GM12878 (cell line): ENCODE measurements around the gene GRIK4. TPM values are rescaled to one million over a fixed set of nuclear protein-coding genes. Genes with fewer than 3 reads are reported as not detected.

Experiments
- ATAC-seq: fragments of 200-7000 bp; cut with Tn5 transposase; 3 replicates; pipeline ENCODE4 v1.9.1; 2020; ENCODE audit warnings: mild to moderate bottlenecking, moderate library complexity
- BruUV-seq: library from RNA; stranded (reverse); fragments of 400-500 nt; replicated peaks from 2 replicates; lab custom pipeline; 2021; lab: Mats Ljungman, UMichigan
- CTCF ChIA-PET: fragments of 300-600 bp; sonication (Branson Sonifier 250); formaldehyde crosslinking; extraction: SDS; loops from one replicate; lab custom pipeline; 2021; ENCODE audit warnings: inconsistent platforms; lab: Yijun Ruan, JAX
- POLR2A ChIA-PET: fragments of 350-600 bp; formaldehyde crosslinking; extraction: SDS; loops from one replicate; lab custom pipeline; 2021; ENCODE audit warnings: inconsistent platforms; lab: Charles Lee
- RAD21 ChIA-PET: fragments of 300-600 bp; sonication (Branson Sonifier 250); formaldehyde crosslinking; loops from one replicate; lab custom pipeline; 2023; ENCODE audit warnings: antibody characterized with exemption; ENCODE audit not compliant: unreplicated experiment; lab: Charles Lee
- SMC1A ChIA-PET: fragments of 300-600 bp; sonication (Branson Sonifier 250); formaldehyde crosslinking; loops from one replicate; lab custom pipeline; 2023; ENCODE audit not compliant: unreplicated experiment, uncharacterized antibody; lab: Charles Lee
- DNase-seq: peaks from one replicate; pipeline ENCODE4 v3.0.0-alpha.2; 2011; ENCODE audit warnings: low read depth, low spot score
- FAIRE-seq: peaks from 3 replicates; lab custom pipeline; 2011; peaks lifted over from hg19 to GRCh38; lab: Jason Lieb, UNC
- H2AFZ ChIP-seq: 2 replicates; pipeline ENCODE4 v1.6.0; 2011; ENCODE audit warnings: low read depth, low read length, control low read depth; ENCODE audit not compliant: control insufficient read depth
- H3K27ac ChIP-seq: 2 replicates; pipeline ENCODE4 v1.5.1; 2011; ENCODE audit warnings: control low read depth; ENCODE audit not compliant: control insufficient read depth, insufficient read depth
- H3K27me3 ChIP-seq, 2 experiments: replicated peaks in 1 of 2; 2 replicates each; pipeline versions ENCODE4 v1.6.0 to v1.6.1; 2011; ENCODE audit warnings: low read length in 1 of 2; ENCODE audit not compliant: control insufficient read depth in 2 of 2, insufficient read depth in 2 of 2
- H3K36me3 ChIP-seq, 2 experiments: 2 replicates each; pipeline ENCODE4 v1.5.1; 2011; ENCODE audit warnings: low read length in 1 of 2; ENCODE audit not compliant: control insufficient read depth in 2 of 2, insufficient read depth in 2 of 2
- H3K4me1 ChIP-seq: 2 replicates; pipeline ENCODE4 v1.6.1; 2011; ENCODE audit warnings: mild to moderate bottlenecking, low read length, moderate library complexity, mixed read lengths; ENCODE audit not compliant: control insufficient read depth, insufficient read depth
- H3K4me2 ChIP-seq: 2 replicates; pipeline ENCODE4 v1.6.0; 2011; ENCODE audit warnings: control low read depth; ENCODE audit not compliant: control insufficient read depth, insufficient read depth
- H3K4me3 ChIP-seq: fragments of 200-600 bp; sonication (generic); 2 replicates; pipeline ENCODE4 v1.5.1; 2016
- H3K79me2 ChIP-seq: 2 replicates; pipeline ENCODE4 v1.6.0; 2011; ENCODE audit warnings: low read length; ENCODE audit not compliant: control insufficient read depth, insufficient read depth
- H3K9ac ChIP-seq: 2 replicates; pipeline ENCODE4 v1.8.0; 2011; ENCODE audit warnings: low read length, control low read depth, mixed read lengths; ENCODE audit not compliant: control insufficient read depth, insufficient read depth
- H3K9me3 ChIP-seq: replicated peaks from 3 replicates; pipeline ENCODE4 v1.5.1; 2011; ENCODE audit warnings: mild to moderate bottlenecking, low read length; ENCODE audit not compliant: control insufficient read depth, insufficient read depth
- H4K20me1 ChIP-seq: 2 replicates; pipeline ENCODE4 v1.6.0; 2011; ENCODE audit not compliant: control insufficient read depth, insufficient read depth
- GABPA ChIP-seq: IDR thresholded peaks from 2 replicates; pipeline ENCODE4 v1.6.1; 2014; ENCODE audit warnings: antibody characterized with exemption, low read depth, mild to moderate bottlenecking, inconsistent platforms
- HDGF ChIP-seq: fragments of 450-650 bp; IDR thresholded peaks from 2 replicates; pipeline ENCODE4 v1.6.1; 2016; ENCODE audit warnings: antibody characterized with exemption
- SMARCA5 ChIP-seq: fragments of 450-650 bp; IDR thresholded peaks from 2 replicates; pipeline ENCODE4 v1.6.1; 2017; ENCODE audit warnings: mild to moderate bottlenecking
- TCF3 ChIP-seq: IDR thresholded peaks from 2 replicates; pipeline ENCODE4 v1.6.1; 2012; ENCODE audit warnings: low read depth, mild to moderate bottlenecking, low read length, borderline replicate concordance; ENCODE audit not compliant: insufficient read depth
- WGBS: methylation state at CpG from one replicate; pipeline ENCODE4 v1.1.6; 2016; ENCODE audit warnings: low lambda C conversion rate; ENCODE audit not compliant: insufficient replicate concordance, insufficient coverage; ENCODE audit errors: missing lambda C conversion rate; 5-methylcytosine and 5-hydroxymethylcytosine counted together
- in situ Hi-C: fragments of 300-500 bp; cut with MboI; formaldehyde crosslinking; loops from 9 replicates; pipeline ENCODE4 v1.14.3; 2018; ENCODE audit warnings: mixed read lengths
- intact Hi-C: fragments of 100-400 bp; cut with micrococcal nuclease; formaldehyde crosslinking; loops from one replicate; pipeline ENCODE4 v1.14.2; 2022; ENCODE audit not compliant: unreplicated experiment
- polyA plus RNA-seq, 11 experiments: library from polyadenylated mRNA; depleted of rRNA in 4 of 11; unstranded in 6 of 11; stranded (reverse) in 5 of 11; fragments of >200 nt; fragmentation: Nextera tagmentation in 4 of 11; fragmentation: Illumina TruSeq in 1 of 11; extraction: Ambion mirVana in 4 of 11; extraction: Trizol in 1 of 11; gene quantifications; 1 replicate in 1 of 11; 2 replicates in 10 of 11; pipeline versions ENCODE4 v1.2.1 to v1.2.3, GENCODE V29; 2011 to 2016; ENCODE audit warnings: inconsistent platforms in 2 of 11, missing spikeins in 2 of 11, low read depth in 1 of 11
- total RNA-seq, 4 experiments: library from RNA; depleted of rRNA in 3 of 4; stranded (reverse); fragments of >200 nt in 3 of 4; fragmentation: Illumina TruSeq in 1 of 4; extraction: Trizol in 1 of 4; gene quantifications; 2 replicates each; pipeline versions ENCODE4 v1.2.1 to v1.2.3, GENCODE V29; 2013 to 2021
- TF ChIP-seq, protein P1 (sequence below): fragments of 450-650 bp; formaldehyde crosslinking; IDR thresholded peaks from 2 replicates; pipeline ENCODE4 v1.5.0; 2022; ENCODE audit warnings: mild to moderate bottlenecking, missing genetic modification characterization

The GRIK4 gene
- total and polyA plus RNA-seq, 10 of the 15 experiments (the other 5 are each of a cell fraction or from before 2014, with no cell fraction given), result 0.33 to 3.6 (median 0.72) TPM

DNA sequence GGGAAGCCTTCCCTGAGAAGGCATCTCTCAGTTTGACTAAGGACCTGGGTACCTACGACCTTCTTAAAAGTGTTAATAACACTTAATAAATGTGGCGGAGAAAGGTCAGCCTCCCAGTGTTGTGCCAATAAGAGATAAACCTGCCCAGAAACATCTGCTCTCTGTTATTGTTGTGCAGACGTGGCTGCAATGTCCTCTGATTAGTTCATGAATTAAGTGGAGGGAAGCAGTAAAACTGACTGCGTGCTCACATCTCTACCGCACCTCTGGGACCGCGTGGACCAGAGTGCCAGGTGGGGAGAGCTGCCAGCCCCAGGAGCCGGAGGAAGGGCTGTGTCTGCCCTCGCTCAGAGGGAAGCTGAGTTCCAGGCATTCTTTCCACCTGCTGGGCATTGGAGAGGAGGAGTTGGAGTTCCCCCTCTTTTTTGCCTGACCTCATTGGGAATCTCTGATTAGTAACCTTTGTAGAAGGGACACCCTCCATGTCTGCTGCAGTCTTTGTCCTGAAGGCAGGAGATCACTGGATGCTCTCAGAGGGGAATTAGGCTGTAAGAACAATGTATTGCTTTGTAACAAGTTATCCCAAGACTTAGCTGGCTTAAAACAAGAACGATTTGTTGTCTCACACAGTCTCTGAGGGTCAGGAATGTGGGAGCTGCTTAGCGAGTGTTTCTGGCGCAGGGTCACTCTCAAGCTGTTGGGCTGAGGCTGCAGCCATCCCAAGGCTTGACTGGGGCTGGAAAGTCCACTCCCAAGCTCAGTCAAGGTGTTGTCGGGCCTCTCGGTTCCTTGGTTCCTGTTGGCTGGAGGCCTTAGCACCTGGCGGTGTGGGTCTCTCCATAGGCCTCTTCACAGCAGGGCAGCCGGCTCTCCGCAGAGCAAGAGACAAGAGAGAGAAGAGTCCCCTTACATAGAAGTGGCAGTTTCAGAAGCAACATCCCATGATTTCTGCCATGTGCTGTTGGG, 264.7 kb downstream of the GRIK4 start:
- H3K9me3 ChIP-seq, result peaks cover 22% of the 10 kb centered on the region; the same call in 2 of the 3 replicates
- no TSS peak for BruUV-seq
- H2AFZ ChIP-seq, result no peak overlapping the region
- DNase-seq, result no peak
- CTCF ChIA-PET, result interaction anchor here (1.7 kb wide), 1 partner anchor 26 kb away, joined by 6 read pairs; no protein-coding TSS in a partner anchor
- H3K4me1 ChIP-seq, result peaks cover 10% of the 10 kb centered on the region; the same call in 1 of the 2 replicates
- POLR2A ChIA-PET, result no interaction called here
- SMC1A ChIA-PET, result no interaction called here
- no peak for ATAC-seq
- H4K20me1 ChIP-seq, result no peaks in the 10 kb centered on the region
- no peak overlapping the region for H3K4me2 ChIP-seq
- no peaks in the 10 kb centered on the region for H3K79me2 ChIP-seq
- intact Hi-C loops (no loop called here), in situ Hi-C loops (no loop called here)
- H3K27ac ChIP-seq, result no peak overlapping the region
- no peaks in the 10 kb centered on the region; a peak in 1 of 4 replicates for H3K27me3 ChIP-seq
- FAIRE-seq, result no peak
- no peak overlapping the region for H3K9ac ChIP-seq
- TF ChIP-seq HDGF (no peak), GABPA (no peak), SMARCA5 (no peak), TCF3 (no peak)
- TF ChIP-seq, protein P1, sequence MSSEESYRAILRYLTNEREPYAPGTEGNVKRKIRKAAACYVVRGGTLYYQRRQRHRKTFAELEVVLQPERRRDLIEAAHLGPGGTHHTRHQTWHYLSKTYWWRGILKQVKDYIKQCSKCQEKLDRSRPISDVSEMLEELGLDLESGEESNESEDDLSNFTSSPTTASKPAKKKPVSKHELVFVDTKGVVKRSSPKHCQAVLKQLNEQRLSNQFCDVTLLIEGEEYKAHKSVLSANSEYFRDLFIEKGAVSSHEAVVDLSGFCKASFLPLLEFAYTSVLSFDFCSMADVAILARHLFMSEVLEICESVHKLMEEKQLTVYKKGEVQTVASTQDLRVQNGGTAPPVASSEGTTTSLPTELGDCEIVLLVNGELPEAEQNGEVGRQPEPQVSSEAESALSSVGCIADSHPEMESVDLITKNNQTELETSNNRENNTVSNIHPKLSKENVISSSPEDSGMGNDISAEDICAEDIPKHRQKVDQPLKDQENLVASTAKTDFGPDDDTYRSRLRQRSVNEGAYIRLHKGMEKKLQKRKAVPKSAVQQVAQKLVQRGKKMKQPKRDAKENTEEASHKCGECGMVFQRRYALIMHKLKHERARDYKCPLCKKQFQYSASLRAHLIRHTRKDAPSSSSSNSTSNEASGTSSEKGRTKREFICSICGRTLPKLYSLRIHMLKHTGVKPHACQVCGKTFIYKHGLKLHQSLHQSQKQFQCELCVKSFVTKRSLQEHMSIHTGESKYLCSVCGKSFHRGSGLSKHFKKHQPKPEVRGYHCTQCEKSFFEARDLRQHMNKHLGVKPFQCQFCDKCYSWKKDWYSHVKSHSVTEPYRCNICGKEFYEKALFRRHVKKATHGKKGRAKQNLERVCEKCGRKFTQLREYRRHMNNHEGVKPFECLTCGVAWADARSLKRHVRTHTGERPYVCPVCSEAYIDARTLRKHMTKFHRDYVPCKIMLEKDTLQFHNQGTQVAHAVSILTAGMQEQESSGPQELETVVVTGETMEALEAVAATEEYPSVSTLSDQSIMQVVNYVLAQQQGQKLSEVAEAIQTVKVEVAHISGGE (CRISPR knock-in tag), result no peak
- RAD21 ChIA-PET, result no interaction called here
- H3K36me3 ChIP-seq, result no peaks in the 10 kb centered on the region; a peak in 2 of 4 replicates
- no peak overlapping the region for H3K4me3 ChIP-seq
- 61% methylated on average over 17 of the region's 17 CpGs for WGBS
